Prostate gland (tissue), 2 donors: ENCODE data around the gene PLEKHN1.

Experiments
- CTCF ChIP-seq, 4 experiments: fragments of 200-600 bp in 2 of 4; fragments of 450-650 bp in 2 of 4; sonication (generic) in 2 of 4; IDR thresholded peaks; 1 replicate in 3 of 4; 2 replicates in 1 of 4; pipeline ENCODE4 v1.5.1; 2016 to 2019; ENCODE audit warnings: antibody characterized with exemption in 4 of 4, mild to moderate bottlenecking in 2 of 4, moderate library complexity in 2 of 4
- POLR2A ChIP-seq: fragments of 450-650 bp; IDR thresholded peaks from one replicate; pipeline ENCODE4 v1.6.1; 2016; ENCODE audit warnings: antibody characterized with exemption, mild to moderate bottlenecking
- POLR2AphosphoS5 ChIP-seq: sonication (generic); formaldehyde crosslinking; IDR thresholded peaks from one replicate; pipeline ENCODE4 v1.6.1; 2017; ENCODE audit warnings: antibody characterized with exemption

- TF ChIP-seq CTCF (IDR thresholded peaks at IDR 0.05) (no peak), POLR2AphosphoS5 (no peak), POLR2A (no peak)
These were observed 25.9 kb upstream of the PLEKHN1 start for GRCh38 chr1:940107-941014.
